Endothelial cell of umbilical vein (primary cell): ENCODE measurements around the gene USP47.

ENCODE experiments used
- JUN ChIP-seq: IDR thresholded peaks from 2 replicates; pipeline ENCODE4 v1.6.1; 2011; ENCODE audit warnings: borderline replicate concordance, low read depth; ENCODE audit not compliant: insufficient read length, insufficient read depth
- POLR2A ChIP-seq: IDR thresholded peaks from 2 replicates; pipeline ENCODE4 v1.6.1; 2012; ENCODE audit warnings: low read depth, mild to moderate bottlenecking, control low read depth, low read length
- TF ChIP-seq, protein P1 (sequence below), 2 donors: IDR thresholded peaks; 1 replicate in 1 of 2; 2 replicates in 1 of 2; pipeline ENCODE4 v1.5.1; 2011; ENCODE audit warnings: low read length in 2 of 2, mild to moderate bottlenecking in 2 of 2, moderate library complexity in 2 of 2, control low read depth in 1 of 2, inconsistent platforms in 1 of 2, low read depth in 1 of 2; ENCODE audit not compliant: insufficient read depth in 1 of 2; ENCODE audit errors: extremely low read depth in 1 of 2

DNA sequence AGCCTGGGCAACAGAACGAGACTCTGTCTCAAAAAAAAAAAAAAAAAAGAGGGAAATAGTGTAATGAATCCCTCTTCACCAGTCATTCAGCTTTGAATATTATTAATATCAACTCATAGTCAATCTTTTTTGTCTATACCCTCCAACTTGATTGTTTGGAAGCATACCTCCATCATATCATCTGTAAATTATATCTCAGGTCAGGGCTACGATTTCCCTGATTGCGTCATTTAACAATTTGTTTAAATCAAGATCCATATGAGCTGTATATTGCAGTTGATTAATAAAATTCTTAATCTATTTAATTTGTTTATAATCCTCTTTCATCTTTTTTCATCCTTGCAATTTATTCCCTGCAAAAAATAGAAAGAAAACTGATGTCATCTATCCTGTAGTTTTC is 60.2 kb downstream of the USP47 start:
- no peak for TF ChIP-seq JUN
- TF ChIP-seq, protein P1, sequence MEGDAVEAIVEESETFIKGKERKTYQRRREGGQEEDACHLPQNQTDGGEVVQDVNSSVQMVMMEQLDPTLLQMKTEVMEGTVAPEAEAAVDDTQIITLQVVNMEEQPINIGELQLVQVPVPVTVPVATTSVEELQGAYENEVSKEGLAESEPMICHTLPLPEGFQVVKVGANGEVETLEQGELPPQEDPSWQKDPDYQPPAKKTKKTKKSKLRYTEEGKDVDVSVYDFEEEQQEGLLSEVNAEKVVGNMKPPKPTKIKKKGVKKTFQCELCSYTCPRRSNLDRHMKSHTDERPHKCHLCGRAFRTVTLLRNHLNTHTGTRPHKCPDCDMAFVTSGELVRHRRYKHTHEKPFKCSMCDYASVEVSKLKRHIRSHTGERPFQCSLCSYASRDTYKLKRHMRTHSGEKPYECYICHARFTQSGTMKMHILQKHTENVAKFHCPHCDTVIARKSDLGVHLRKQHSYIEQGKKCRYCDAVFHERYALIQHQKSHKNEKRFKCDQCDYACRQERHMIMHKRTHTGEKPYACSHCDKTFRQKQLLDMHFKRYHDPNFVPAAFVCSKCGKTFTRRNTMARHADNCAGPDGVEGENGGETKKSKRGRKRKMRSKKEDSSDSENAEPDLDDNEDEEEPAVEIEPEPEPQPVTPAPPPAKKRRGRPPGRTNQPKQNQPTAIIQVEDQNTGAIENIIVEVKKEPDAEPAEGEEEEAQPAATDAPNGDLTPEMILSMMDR (IDR thresholded peaks at IDR 0.05; ENCODE audit: extremely low read depth in 1 of 2, insufficient read depth in 1 of 2, low read depth in 1 of 2, low read length in 2 of 2), result no peak
- no peak for TF ChIP-seq POLR2A
